Esophagus muscularis mucosa (tissue), 3 donors: Measurements from ENCODE around the gene CDC20B.

Experiments used
- POLR2A ChIP-seq: fragments of 450-650 bp; IDR thresholded peaks from one replicate; pipeline ENCODE4 v1.6.1; 2017; ENCODE audit warnings: antibody characterized with exemption, moderate library complexity, mild to moderate bottlenecking, low read depth
- TF ChIP-seq, protein P1 (sequence below), 3 experiments: fragments of 200-600 bp in 2 of 3; fragments of 450-650 bp in 1 of 3; sonication (generic) in 2 of 3; IDR thresholded peaks; one replicate each; pipeline ENCODE4 v1.5.1; 2017 to 2019; ENCODE audit warnings: antibody characterized with exemption in 3 of 3, mild to moderate bottlenecking in 2 of 3, moderate library complexity in 1 of 3

DNA sequence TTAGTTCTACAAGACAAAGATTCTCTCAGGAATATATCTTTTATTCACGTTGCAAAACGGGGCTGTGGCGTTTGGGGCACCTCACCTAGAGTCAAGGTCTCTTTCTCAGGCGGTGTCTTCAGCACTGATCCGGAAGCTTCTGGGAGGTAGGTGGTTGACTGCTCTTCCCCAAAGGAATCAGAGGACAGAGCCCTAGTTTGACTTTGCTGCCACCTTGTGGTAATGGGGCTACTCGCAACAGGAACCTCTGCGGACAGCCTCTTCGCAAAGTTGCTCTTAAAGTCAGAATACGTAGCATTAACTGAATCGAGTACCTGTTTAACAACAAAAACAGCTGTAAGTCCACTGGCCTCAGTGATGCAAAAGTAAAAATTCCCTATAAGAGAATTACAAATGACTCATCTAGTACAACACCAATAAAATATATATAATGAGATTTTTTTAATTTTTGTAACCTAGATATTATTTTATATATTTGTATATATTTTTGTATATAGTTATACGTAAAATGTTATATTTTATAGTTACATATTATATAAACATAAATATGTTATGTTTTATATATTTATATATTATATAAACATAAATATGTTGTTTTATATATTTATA lies 26.3 kb downstream of the CDC20B start:
- no peak for TF ChIP-seq POLR2A
- TF ChIP-seq, protein P1, sequence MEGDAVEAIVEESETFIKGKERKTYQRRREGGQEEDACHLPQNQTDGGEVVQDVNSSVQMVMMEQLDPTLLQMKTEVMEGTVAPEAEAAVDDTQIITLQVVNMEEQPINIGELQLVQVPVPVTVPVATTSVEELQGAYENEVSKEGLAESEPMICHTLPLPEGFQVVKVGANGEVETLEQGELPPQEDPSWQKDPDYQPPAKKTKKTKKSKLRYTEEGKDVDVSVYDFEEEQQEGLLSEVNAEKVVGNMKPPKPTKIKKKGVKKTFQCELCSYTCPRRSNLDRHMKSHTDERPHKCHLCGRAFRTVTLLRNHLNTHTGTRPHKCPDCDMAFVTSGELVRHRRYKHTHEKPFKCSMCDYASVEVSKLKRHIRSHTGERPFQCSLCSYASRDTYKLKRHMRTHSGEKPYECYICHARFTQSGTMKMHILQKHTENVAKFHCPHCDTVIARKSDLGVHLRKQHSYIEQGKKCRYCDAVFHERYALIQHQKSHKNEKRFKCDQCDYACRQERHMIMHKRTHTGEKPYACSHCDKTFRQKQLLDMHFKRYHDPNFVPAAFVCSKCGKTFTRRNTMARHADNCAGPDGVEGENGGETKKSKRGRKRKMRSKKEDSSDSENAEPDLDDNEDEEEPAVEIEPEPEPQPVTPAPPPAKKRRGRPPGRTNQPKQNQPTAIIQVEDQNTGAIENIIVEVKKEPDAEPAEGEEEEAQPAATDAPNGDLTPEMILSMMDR (IDR thresholded peaks at IDR 0.05) = peak; percentile 76 to 92 (median 82)
